HG03378 (cell line): ENCODE data around the gene SYNDIG1.

Experiments used
- ATAC-seq: cut with Tn5 transposase; IDR thresholded peaks from one replicate; pipeline ENCODE4 v1.9.1; 2021; ENCODE audit warnings: mild to moderate bottlenecking, moderate library complexity; ENCODE audit not compliant: unreplicated experiment

The SYNDIG1 gene

GRCh38 chr20:24683676-24684075 is 214.2 kb downstream of the SYNDIG1 start:
- no peak for ATAC-seq

DNA sequence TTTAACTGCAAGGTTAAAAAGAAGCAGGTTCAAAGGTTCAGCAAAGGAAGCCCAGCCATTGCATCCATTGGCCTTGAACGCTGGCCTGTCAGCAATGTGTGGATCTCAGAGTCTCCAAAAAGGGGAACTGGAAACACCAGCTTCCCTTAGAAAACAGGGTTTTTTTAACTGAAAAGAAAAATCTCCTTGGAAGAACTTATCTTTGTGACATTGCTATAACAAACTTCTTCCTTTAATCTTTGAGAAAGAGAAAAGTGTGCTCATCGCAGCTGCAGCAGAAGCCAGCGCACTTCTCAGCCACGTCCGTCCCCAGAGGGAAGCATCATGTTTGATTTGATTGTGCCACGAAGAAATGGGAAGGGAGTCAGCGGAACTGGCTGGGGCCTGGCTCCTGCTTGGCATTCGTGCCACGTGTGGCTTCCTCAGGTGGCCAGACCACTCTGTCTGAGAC is 215.0 kb downstream of the SYNDIG1 start:
- no peak for ATAC-seq

DNA sequence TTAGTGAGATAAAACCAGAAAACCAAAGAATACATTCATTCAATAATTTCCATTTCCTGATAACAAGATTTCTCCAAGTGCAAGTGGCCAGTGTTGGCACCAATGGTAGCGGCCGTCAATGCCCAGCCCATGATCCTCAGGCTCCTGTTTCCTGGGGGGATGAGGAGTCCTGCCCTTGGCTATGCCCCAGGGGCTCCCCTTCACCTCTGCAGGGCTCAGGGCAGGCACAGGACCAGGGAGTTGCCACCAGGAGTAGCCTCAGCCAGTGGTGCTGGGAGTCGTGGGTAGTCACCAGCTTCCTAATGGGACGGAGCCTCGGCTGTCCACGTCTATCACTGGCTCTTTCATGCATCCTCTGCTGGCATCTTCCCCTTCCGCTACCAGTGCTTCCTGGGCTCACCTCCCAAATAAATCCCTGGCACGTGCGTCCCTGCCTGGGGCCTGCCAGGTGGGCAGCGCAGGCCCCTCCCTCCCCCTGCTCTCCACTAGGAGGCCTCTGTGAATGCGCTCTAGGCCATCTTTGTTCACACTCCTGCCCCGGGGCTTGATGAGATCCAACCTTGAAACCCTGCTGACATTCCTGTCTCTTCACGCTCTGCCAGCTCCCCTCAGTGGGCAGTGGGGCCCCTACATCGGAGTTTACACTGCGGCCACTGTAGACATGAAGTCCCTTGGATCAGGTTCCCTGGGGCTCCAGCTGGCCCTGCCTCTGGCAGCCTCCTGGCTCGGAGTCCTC is 215.7 kb downstream of the SYNDIG1 start:
- ATAC-seq: no peak

DNA sequence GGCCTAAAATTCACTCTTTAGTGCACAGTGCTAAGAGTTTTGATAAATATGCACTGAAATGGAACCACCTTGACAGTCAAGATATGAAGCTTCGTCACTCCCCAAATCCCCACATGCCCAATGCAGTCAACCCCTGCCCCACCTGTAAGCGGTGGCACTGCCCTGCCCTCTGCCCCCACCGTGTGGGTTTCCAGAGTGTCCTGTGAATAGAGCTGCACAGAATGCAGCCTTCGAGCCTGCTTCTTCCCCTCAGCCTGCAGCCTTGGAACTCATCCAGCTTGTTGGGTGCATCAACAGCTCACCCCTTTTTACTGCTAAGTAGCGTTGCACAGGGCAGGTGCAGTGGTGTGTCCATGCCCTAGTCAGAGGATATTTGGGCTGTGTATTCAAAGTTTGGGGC is 216.3 kb downstream of the SYNDIG1 start:
- ATAC-seq: no peak

- ATAC-seq: no peak
Observed at GRCh38 chr20:24686156-24686555, 216.7 kb downstream of the SYNDIG1 start.

DNA sequence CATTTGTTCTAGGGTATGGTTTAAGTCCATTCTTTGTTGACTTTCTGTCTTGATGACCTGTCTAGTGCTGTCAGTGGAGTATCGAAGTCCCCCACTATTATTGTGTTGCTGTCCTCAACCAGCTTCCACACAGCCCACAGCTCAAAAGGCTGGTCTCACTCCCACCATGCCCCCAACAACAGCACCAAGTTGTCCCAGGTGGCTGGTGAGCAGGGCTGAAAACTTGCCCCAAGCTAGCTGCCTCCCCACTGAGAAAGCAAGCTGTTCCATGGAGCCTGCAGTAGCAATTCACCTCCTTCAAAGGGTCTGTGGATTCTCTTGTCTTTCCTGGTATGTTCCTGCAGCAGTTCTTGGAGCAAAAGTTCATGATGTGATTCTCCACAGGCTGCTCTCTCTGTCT is 221.0 kb downstream of the SYNDIG1 start:
- ATAC-seq: no peak

DNA sequence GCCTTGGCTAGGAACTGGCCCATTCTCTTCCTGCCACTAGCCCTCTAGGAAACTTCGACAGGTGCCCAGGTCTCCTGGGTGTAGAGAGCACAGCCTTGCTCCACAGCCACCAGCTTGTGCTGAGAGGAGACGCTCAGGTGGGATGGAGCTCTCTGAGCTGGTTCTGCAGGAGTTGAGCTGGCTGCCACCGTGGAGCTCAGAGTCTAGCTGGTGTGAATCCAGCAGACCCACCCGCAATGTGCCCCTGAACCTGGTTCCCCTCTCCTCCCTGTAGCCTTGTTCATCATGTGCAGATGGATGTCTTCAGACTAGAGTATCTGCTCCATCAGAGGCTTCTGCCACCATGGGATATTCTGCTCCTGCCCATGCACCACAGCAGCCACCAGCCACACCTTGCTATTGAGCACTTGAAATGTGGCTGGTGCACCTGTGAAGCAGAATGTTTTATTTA is 222.5 kb downstream of the SYNDIG1 start:
- no peak for ATAC-seq

GRCh38 chr20:24692446-24693200 is 223.2 kb downstream of the SYNDIG1 start:
- ATAC-seq: no peak

DNA sequence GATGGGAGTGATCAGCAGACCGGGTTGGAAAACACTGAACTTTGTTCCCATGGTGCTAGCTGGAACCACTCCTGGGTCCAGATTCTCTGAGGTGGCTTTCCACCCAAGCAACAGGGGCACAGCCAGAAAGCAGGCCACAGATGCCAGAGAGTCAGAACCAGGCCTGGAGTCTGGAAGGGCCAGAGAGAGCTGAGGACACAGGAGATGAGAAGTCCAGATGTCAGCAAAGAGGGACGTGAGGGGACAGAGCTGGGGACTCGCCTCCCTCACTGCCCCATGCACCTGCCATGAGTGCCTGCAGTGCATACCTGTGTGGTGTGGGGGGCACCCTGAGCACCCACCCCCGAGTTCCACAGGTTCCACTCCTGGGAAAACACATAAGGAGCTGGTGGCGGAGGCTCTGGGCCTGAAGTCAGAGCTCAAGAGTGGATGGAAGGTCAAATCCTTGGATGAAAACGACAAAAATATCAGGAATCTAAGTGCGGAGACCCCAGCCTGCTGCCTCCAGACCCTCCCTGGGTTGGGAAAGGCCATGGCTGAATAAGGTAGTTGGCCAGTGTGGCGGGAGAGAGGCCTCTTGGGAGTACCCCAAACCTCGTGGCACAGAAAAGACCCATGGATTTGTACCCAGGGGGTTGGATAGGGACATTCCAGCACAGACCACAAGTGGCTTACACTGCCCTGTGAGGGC is 224.2 kb downstream of the SYNDIG1 start:
- no peak for ATAC-seq

DNA sequence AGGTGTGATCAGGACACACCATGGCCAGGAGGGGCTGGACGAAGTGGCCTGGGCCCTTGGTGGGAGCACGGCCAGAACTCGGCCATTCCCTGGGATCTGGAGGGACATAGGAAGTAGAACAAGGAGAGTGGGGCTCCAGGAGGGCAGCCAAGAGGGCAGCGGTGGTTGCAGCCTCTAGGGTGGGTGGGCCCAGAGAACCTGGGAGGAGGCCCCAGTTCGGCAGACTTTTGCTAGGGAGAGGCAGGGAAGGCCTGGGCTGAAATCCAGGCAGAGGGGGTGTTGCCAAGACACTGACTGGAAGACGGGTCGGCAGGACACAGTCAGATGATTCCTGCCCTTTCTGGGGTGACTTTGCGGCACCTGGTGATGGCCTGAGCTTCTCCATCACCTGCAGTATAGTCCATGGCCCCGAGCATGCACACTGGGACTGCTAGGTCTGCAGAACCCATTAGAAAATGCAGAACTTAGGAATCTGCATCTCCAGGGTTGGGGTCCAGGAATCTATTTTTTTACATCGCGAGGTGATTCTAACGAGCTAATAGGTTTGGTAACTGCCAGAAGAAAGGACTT is 224.8 kb downstream of the SYNDIG1 start:
- ATAC-seq: no peak

- ATAC-seq: no peak
Observed at GRCh38 chr20:24694727-24695528, 225.5 kb downstream of the SYNDIG1 start.

- no peak for ATAC-seq
Observed at GRCh38 chr20:24695529-24696225, 226.2 kb downstream of the SYNDIG1 start.

GRCh38 chr20:24696396-24696795 is 227.0 kb downstream of the SYNDIG1 start:
- no peak for ATAC-seq

GRCh38 chr20:24697411-24697810 is 228.0 kb downstream of the SYNDIG1 start:
- no peak for ATAC-seq

DNA sequence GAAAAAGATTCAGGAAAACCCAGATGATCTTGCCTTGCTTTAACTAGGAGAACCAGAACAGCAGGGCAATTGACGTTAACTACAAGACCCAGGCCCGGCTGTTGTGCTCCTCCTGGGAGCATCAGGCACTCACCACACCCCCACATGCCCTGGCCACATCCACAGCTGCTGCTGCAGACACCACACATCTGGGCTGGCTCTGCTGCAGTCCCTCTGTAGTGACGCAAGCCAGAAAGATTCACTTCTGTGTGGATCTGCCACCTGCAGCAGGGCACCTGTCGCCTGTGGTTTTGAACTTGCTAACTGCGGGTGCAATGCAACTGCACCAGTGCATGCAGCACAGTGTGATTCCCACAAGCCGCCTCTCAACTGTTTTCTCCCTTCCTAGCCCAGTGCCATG is 228.8 kb downstream of the SYNDIG1 start:
- no peak for ATAC-seq

DNA sequence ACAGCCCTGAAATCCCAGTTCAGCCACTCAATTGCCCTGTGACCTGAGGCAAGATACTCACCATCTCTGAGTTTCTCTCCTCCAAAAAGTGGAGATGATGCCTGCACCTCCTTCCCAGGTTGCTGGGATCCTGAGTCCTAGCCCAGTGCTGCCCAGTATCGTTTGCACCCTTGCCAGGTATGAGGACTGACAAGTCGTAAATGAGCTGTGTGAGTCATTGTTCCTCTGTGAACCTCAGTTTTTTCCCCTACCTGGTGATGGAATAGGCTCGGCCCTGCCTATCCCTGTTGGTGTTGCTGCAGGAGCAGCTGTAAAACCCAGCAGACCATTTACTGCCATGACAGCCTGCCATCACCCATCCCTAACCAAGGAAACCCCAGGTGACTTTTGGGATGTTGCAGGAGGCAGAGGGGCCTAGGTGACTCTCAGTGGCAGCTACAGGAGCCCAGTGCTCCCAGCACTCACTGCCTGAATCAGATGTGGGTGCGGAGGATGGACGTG is 229.3 kb downstream of the SYNDIG1 start:
- ATAC-seq: no peak

GRCh38 chr20:24699321-24700165 is 230.1 kb downstream of the SYNDIG1 start:
- ATAC-seq: no peak

DNA sequence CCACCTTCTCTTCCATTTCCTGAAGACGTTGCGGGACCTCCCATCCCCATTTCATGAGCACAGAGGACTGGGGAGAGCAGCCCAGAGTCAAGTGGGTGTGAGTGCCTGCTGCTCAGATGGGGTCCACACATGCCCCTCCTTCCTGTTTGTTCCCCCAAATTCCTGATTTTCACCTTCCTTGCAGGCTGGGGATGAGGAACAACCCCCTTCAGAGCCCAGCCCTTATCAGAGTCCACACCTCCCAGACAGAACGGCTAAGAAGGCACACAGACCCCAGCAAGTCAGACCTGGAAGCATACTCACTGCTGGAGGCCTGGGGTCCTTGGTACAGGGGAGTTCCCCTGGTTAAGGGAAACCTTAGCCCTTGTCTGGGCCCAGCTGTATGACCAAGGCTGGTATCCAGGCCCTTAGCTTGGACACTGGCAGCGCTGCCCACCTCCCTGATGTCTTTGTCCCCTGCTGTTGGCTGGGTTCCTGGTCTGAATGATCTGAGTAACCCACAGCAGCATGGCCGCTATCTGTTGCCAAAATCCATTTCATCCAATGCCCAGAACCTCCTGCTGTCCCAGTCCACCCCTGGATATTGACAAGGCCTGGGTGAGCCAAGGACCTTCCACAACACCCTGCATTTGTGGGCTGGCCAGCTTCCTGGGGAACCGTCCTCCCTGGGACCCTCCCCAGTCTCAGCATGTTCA is 230.9 kb downstream of the SYNDIG1 start:
- ATAC-seq: no peak
